Astrocyte of the cerebellum (primary cell): ENCODE measurements around the gene GLRX.

ENCODE experiments used
- DNase-seq: peaks from one replicate; pipeline ENCODE4 v3.0.0-alpha.2; 2011; ENCODE audit warnings: low read depth
- H3K4me3 ChIP-seq: 2 replicates; pipeline ENCODE4 v1.5.1; 2011; ENCODE audit warnings: mild to moderate bottlenecking, low read depth, low read length, moderate library complexity
- CTCF ChIP-seq: IDR thresholded peaks from 2 replicates; pipeline ENCODE4 v1.5.1; 2012; ENCODE audit warnings: low read length, low read depth, moderate library complexity, mild to moderate bottlenecking; ENCODE audit errors: missing control alignments
- in situ Hi-C: cut with HindIII; loops from 2 replicates; pipeline ENCODE4 v1.10.0; 2017; ENCODE audit warnings: low sequenced_read_pairs

Gene GLRX

GRCh38 chr5:95791751-95792150 lies 30.8 kb downstream of the GLRX start:
- no peak for TF ChIP-seq CTCF
- no peak for DNase-seq
- H3K4me3 ChIP-seq: no peak overlapping the region
- in situ Hi-C loops: no loop called here

- DNase-seq: no peak
- TF ChIP-seq CTCF: no peak
- no peak overlapping the region for H3K4me3 ChIP-seq
- in situ Hi-C loops: no loop called here
Measured at GRCh38 chr5:95788493-95788892, 34.0 kb downstream of the GLRX start.

GRCh38 chr5:95786821-95787418 lies 35.6 kb downstream of the GLRX start:
- no peak for TF ChIP-seq CTCF
- in situ Hi-C loops: no loop called here
- no peak for DNase-seq

GRCh38 chr5:95784514-95785302 lies 37.8 kb downstream of the GLRX start:
- H3K4me3 ChIP-seq: no peak overlapping the region
- no peak for DNase-seq
- TF ChIP-seq CTCF: no peak
- in situ Hi-C loops: no loop called here

More at GRCh38 chr5:95786821-95787418, 35.6 kb downstream of the GLRX start:
- H3K4me3 ChIP-seq: no peak overlapping the region

- H3K4me3 ChIP-seq: no peak overlapping the region
- DNase-seq: no peak
- in situ Hi-C loops: no loop called here
- TF ChIP-seq CTCF: no peak
Measured at GRCh38 chr5:95783661-95784060, 38.9 kb downstream of the GLRX start.

GRCh38 chr5:95782181-95782580 lies 40.3 kb downstream of the GLRX start:
- no peak for DNase-seq
- H3K4me3 ChIP-seq: no peak overlapping the region
- in situ Hi-C loops: no loop called here
- TF ChIP-seq CTCF: no peak
